LNCaP clone FGC (cell line): ENCODE results near the gene SEPHS2.

ENCODE experiments used
- DNase-seq: peaks from one replicate; pipeline ENCODE4 v3.0.0-alpha.2; 2011; ENCODE audit warnings: low read depth
- H3K4me3 ChIP-seq: 2 replicates; pipeline ENCODE4 v1.5.1; 2011; ENCODE audit warnings: mild to moderate bottlenecking, low read depth, low read length, control low read depth
- TF ChIP-seq, protein P1 (sequence below): IDR thresholded peaks from 2 replicates; pipeline ENCODE4 v1.5.1; 2012; ENCODE audit warnings: mild to moderate bottlenecking; ENCODE audit not compliant: control insufficient read depth, insufficient read depth; ENCODE audit errors: extremely low read depth

SEPHS2 gene

DNA sequence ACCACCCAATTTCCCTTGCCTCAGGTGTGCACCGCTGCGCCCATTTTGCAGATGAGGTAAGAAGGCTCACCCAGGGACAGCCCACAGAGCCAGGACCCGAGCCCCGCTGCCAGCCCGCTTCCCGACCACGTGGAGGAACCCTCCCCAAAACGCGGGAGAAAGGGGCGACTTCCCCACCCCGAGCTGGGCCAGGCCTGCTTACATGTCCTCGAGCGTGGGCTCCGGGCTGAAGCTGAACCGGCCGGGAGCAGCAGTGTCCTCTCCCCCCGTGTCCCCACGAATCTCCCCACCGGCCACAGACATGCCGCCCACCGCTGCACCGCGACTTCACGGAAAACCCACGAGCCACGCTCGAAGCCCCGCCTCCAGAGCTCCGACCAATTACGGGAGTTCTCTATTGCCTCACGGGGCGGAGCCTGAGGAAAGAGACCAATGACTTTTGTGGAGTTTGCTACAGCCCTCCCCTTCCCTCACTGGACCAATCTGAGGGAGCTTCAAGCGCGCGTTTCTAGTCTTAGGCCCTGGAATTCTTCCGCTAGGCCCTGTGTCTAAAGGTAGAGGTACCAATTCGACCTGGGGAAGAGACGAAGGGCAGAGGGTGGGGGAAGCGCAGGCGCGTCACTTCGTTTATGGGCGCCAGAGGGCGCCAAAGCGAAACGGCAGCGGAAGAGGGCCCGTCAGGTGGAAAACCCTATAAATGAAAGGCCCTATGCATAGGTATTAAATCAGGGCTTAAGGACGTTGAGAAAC, 15.8 kb downstream of the SEPHS2 start, which contains the start of gene DCTPP1:
Gene DCTPP1, minus strand, starts transcription at position 353 of the 750 bp plus-strand sequence. Its CDS starts 50 bp downstream, at position 303.
- peak; percentile 100 for DNase-seq
- TF ChIP-seq, protein P1, sequence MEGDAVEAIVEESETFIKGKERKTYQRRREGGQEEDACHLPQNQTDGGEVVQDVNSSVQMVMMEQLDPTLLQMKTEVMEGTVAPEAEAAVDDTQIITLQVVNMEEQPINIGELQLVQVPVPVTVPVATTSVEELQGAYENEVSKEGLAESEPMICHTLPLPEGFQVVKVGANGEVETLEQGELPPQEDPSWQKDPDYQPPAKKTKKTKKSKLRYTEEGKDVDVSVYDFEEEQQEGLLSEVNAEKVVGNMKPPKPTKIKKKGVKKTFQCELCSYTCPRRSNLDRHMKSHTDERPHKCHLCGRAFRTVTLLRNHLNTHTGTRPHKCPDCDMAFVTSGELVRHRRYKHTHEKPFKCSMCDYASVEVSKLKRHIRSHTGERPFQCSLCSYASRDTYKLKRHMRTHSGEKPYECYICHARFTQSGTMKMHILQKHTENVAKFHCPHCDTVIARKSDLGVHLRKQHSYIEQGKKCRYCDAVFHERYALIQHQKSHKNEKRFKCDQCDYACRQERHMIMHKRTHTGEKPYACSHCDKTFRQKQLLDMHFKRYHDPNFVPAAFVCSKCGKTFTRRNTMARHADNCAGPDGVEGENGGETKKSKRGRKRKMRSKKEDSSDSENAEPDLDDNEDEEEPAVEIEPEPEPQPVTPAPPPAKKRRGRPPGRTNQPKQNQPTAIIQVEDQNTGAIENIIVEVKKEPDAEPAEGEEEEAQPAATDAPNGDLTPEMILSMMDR = peak; percentile 77
- peak within 1 kb of the TSS; percentile 94 for H3K4me3 ChIP-seq

- H3K4me3 ChIP-seq = peak overlapping the region; percentile 94
- TF ChIP-seq, protein P1 = no peak
- DNase-seq = no peak
Observed at GRCh38 chr16:30429418-30429677, 16.3 kb downstream of the SEPHS2 start.

DNA sequence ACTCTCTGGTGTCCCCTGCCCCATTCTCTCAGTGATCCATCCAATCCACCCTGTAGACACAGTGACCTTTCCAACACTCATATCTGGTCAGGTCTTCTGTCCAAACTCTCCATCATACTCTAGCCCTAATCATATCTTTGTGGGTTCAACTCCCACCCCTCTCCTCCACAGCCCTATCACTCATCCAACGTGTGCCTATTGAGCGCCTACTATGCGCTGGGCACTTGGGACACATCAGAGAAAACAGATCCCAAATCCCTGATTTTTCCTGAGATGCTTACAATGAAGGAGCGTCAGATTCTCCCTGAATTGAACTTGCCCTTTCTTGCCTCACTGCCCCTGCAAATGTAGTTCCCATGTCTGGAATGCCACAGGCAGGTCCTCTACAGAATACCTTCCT, 17.6 kb downstream of the SEPHS2 start:
- TF ChIP-seq, protein P1 = no peak
- peak overlapping the region; percentile 94; the same call in 1 of the 2 replicates for H3K4me3 ChIP-seq
- no peak for DNase-seq

DNA sequence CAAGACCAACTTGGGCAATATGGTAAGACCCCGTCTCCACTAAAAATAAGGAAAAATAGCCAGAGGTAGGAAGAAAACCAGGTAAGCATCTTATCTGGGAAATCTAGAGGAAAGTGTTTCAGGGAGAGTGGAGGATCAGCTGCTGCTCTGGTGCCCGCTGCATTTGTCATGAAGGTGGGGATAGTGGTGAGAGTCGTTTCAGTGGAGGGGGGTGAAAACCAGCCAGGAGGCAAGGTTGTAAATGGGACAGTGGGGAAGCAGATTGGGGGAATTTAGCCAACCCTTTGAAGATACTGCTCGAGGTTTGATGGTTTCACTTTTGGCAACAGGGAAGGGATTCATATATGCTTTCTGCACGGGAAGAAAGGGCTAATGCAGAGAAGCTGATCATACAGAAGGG, 24.7 kb downstream of the SEPHS2 start:
- H3K4me3 ChIP-seq = no peak overlapping the region
- no peak for DNase-seq
- TF ChIP-seq, protein P1 = no peak

DNA sequence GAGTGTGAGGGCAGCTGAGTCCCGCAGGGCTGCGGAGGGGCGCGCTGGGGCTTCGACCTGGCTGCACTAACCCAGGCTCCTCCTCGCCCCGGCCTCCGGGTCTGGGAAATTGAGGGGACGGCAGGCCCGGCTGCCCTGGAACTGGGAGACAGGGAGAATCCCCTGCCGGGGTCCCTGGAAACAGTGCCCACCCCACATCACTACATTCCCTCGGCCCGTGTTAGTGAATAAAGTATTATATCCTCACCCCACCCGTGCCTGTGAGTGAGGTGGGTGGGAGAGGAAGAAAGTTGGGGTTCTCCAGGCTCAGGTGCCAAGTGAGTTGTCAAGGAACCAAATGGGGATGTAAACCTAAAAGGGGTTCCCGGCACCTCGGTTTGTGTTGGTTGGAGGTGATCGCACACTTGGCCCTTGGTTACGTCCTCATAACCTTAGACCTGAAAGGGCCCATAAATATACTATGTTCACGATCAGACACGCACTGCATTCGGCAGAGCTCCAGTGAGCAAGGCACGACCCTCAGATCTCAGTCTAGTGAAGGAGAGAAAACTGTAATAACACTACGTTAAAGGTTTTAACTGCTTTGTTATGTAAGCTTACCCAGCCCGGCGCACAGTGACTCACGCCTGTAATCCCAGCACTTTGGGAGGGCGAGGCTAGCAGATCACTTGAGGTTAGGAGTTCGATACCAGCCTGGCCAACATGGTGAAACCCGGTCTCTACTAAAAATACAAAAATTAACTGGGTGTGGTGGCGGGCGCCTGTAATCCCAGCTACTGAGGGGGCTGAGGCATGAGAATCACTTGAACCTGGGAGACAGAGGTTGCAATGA, 27.1 kb downstream of the SEPHS2 start:
- DNase-seq = no peak
- TF ChIP-seq, protein P1 = no peak
- H3K4me3 ChIP-seq = peak overlapping the region; percentile 47

DNA sequence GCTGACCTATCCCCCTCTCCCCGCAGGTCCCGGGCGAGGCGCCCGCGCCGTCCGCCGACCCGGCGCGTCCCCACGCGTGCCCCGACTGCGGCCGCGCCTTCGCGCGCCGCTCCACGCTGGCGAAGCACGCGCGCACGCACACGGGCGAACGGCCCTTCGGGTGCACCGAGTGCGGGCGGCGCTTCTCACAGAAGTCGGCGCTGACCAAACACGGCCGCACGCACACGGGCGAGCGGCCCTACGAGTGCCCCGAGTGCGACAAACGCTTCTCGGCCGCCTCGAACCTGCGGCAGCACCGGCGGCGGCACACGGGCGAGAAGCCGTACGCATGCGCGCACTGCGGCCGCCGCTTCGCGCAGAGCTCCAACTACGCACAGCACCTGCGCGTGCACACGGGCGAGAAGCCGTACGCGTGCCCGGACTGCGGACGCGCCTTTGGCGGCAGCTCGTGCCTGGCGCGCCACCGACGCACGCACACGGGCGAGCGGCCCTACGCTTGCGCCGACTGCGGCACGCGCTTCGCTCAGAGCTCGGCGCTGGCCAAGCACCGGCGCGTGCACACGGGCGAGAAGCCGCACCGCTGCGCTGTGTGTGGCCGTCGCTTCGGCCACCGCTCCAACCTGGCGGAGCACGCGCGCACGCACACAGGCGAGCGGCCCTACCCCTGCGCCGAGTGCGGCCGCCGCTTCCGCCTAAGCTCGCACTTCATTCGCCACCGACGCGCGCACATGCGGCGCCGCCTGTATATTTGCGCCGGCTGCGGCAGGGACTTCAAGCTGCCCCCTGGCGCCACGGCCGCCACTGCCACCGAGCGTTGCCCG, 27.9 kb downstream of the SEPHS2 start:
- peak overlapping the region; percentile 52 for H3K4me3 ChIP-seq
- TF ChIP-seq, protein P1 = peak; percentile 40
- peak; percentile 92 for DNase-seq
